SK-N-SH (cell line): ENCODE measurements around the gene WDR93. TPM values are rescaled to one million over a fixed set of nuclear protein-coding genes. Genes with fewer than 3 reads are reported as not detected.

Experiments used
- CTCF ChIA-PET: fragments of 300-600, 350-600 bp; formaldehyde crosslinking; extraction: SDS; loops from one replicate; lab custom pipeline; 2021; lab: Yijun Ruan, JAX
- POLR2A ChIA-PET: fragments of 350-600 bp; sonication (Branson Sonifier 250); formaldehyde crosslinking; extraction: SDS; loops from one replicate; lab custom pipeline; 2020; ENCODE audit warnings: antibody characterized with exemption, inconsistent platforms; lab: Yijun Ruan, JAX
- DNase-seq: peaks from one replicate; pipeline ENCODE4 v3.0.0; 2012
- H2AFZ ChIP-seq: fragments of 200-600 bp; sonication (generic); 2 replicates; pipeline ENCODE4 v1.8.1; 2016; ENCODE audit warnings: antibody characterized with exemption, mild to moderate bottlenecking, low read depth
- H3F3A ChIP-seq: fragments of 200-600 bp; sonication (generic); replicated peaks from 2 replicates; pipeline ENCODE3; 2016; ENCODE audit warnings: antibody characterized with exemption, mild to moderate bottlenecking; ENCODE audit not compliant: insufficient read depth
- H3K27ac ChIP-seq, 2 experiments: fragments of 200-500 bp in 1 of 2; fragments of 200-600 bp in 1 of 2; sonication (Bioruptor generic) in 1 of 2; sonication (generic), shearing (Covaris generic) in 1 of 2; 2 replicates each; pipeline versions ENCODE4 v1.5.1 to v1.6.1; 2014 to 2016; ENCODE audit warnings: low read depth in 2 of 2, inconsistent platforms in 1 of 2, low read length in 1 of 2, mild to moderate bottlenecking in 1 of 2, mixed read lengths in 1 of 2
- H3K27me3 ChIP-seq: fragments of 200-600 bp; sonication (generic), shearing (Covaris generic); 2 replicates; pipeline ENCODE4 v1.6.1; 2016; ENCODE audit warnings: mixed run types; ENCODE audit not compliant: insufficient read depth
- H3K36me3 ChIP-seq, 2 experiments: fragments of 200-500 bp in 1 of 2; fragments of 200-600 bp in 1 of 2; sonication (Bioruptor generic) in 1 of 2; sonication (generic) in 1 of 2; replicated peaks in 1 of 2; 2 replicates each; pipeline versions ENCODE3 to v1.5.1; 2014 to 2016; ENCODE audit warnings: low read length in 1 of 2, mild to moderate bottlenecking in 1 of 2; ENCODE audit not compliant: insufficient read depth in 2 of 2, control insufficient read depth in 1 of 2
- H3K4me1 ChIP-seq, 2 experiments: fragments of 200-500 bp in 1 of 2; fragments of 200-600 bp in 1 of 2; sonication (Bioruptor generic) in 1 of 2; sonication (generic), shearing (Covaris generic) in 1 of 2; 2 replicates each; pipeline versions ENCODE4 v1.5.1 to v1.6.1; 2014 to 2016; ENCODE audit warnings: low read depth in 1 of 2, low read length in 1 of 2, mixed run types in 1 of 2; ENCODE audit not compliant: insufficient read depth in 2 of 2, control insufficient read depth in 1 of 2
- H3K4me2 ChIP-seq: fragments of 200-600 bp; sonication (generic), shearing (Covaris generic); 2 replicates; pipeline ENCODE4 v1.6.1; 2017; ENCODE audit warnings: mixed run types
- H3K4me3 ChIP-seq, 2 experiments: fragments of 200-500 bp in 1 of 2; fragments of 200-600 bp in 1 of 2; sonication (Bioruptor generic) in 1 of 2; sonication (generic), shearing (Covaris generic) in 1 of 2; 2 replicates each; pipeline versions ENCODE4 v1.5.1 to v1.8.1; 2014 to 2016; ENCODE audit warnings: low read depth in 2 of 2, inconsistent platforms in 1 of 2, low read length in 1 of 2, mild to moderate bottlenecking in 1 of 2, mixed read lengths in 1 of 2, moderate library complexity in 1 of 2
- H3K79me2 ChIP-seq: fragments of 200-600 bp; sonication (generic); 2 replicates; pipeline ENCODE4 v1.8.1; 2017; ENCODE audit warnings: mild to moderate bottlenecking; ENCODE audit not compliant: insufficient read depth
- H3K9ac ChIP-seq: fragments of 200-600 bp; sonication (generic); 2 replicates; pipeline ENCODE4 v1.6.1; 2017; ENCODE audit warnings: mixed run types
- H3K9me2 ChIP-seq: fragments of 200-600 bp; sonication (generic); 2 replicates; pipeline ENCODE4 v1.6.1; 2017; ENCODE audit warnings: mixed run types
- H3K9me3 ChIP-seq: fragments of 200-600 bp; sonication (generic); 2 replicates; pipeline ENCODE4 v1.6.1; 2017; ENCODE audit warnings: mixed run types, mild to moderate bottlenecking, moderate library complexity
- H4K20me1 ChIP-seq: fragments of 200-600 bp; sonication (generic); 2 replicates; pipeline ENCODE4 v1.6.1; 2017; ENCODE audit warnings: mild to moderate bottlenecking, mixed run types; ENCODE audit not compliant: insufficient read depth
- ELF1 ChIP-seq: IDR thresholded peaks from 2 replicates; pipeline ENCODE4 v1.4.0; 2012
- FOSL2 ChIP-seq: IDR thresholded peaks from 2 replicates; pipeline ENCODE4 v1.4.0; 2012; ENCODE audit warnings: low read depth, mild to moderate bottlenecking, moderate library complexity, borderline replicate concordance
- FOXM1 ChIP-seq: IDR thresholded peaks from 2 replicates; pipeline ENCODE4 v1.4.0; 2012; ENCODE audit warnings: low read depth, mild to moderate bottlenecking
- GABPA ChIP-seq: IDR thresholded peaks from 2 replicates; pipeline ENCODE4 v1.4.0; 2012; ENCODE audit warnings: low read depth, mild to moderate bottlenecking
- GATA2 ChIP-seq: sonication (generic); formaldehyde crosslinking; IDR thresholded peaks from 2 replicates; pipeline ENCODE4 v1.5.0; 2020; ENCODE audit warnings: mild to moderate bottlenecking, missing genetic modification reagents
- IRF3 ChIP-seq: fragments of 150-350 bp; IDR thresholded peaks from 2 replicates; pipeline ENCODE4 v1.6.1; 2016; ENCODE audit warnings: mild to moderate bottlenecking, low read depth, low read length
- MAX ChIP-seq: IDR thresholded peaks from 2 replicates; pipeline ENCODE4 v1.4.0; 2012; ENCODE audit warnings: low read depth
- MEF2A ChIP-seq: IDR thresholded peaks from 2 replicates; pipeline ENCODE4 v1.4.0; 2012; ENCODE audit warnings: low read depth, borderline replicate concordance
- MXI1 ChIP-seq: IDR thresholded peaks from 2 replicates; pipeline ENCODE4 v1.6.1; 2012; ENCODE audit warnings: mild to moderate bottlenecking, low read depth, low read length, improper control_type of control experiment
- NRF1 ChIP-seq: IDR thresholded peaks from 2 replicates; pipeline ENCODE4 v1.6.1; 2012; ENCODE audit warnings: low read depth, mild to moderate bottlenecking, low read length
- POLR2AphosphoS5 ChIP-seq: IDR thresholded peaks from 2 replicates; pipeline ENCODE4 v1.6.1; 2012; ENCODE audit warnings: low read depth, low read length
- RCOR1 ChIP-seq: fragments of 150-350 bp; IDR thresholded peaks from 2 replicates; pipeline ENCODE4 v1.6.1; 2017; ENCODE audit warnings: antibody characterized with exemption, low read length
- REST ChIP-seq: IDR thresholded peaks from 2 replicates; pipeline ENCODE4 v1.6.1; 2012; ENCODE audit warnings: mild to moderate bottlenecking, low read depth, low read length, moderate library complexity
- RFX5 ChIP-seq: IDR thresholded peaks from 2 replicates; pipeline ENCODE4 v1.6.1; 2012; ENCODE audit warnings: mild to moderate bottlenecking, improper control_type of control experiment, low read length
- SIN3A ChIP-seq: IDR thresholded peaks from 2 replicates; pipeline ENCODE4 v1.6.1; 2012; ENCODE audit warnings: low read depth, mild to moderate bottlenecking, low read length, moderate library complexity, borderline replicate concordance
- TCF12 ChIP-seq: IDR thresholded peaks from 2 replicates; pipeline ENCODE4 v1.4.0; 2012
- TEAD4 ChIP-seq: IDR thresholded peaks from 2 replicates; pipeline ENCODE4 v1.4.0; 2012; ENCODE audit warnings: mild to moderate bottlenecking, borderline replicate concordance; ENCODE audit not compliant: insufficient read depth
- USF1 ChIP-seq: IDR thresholded peaks from 2 replicates; pipeline ENCODE4 v1.4.0; 2012; ENCODE audit warnings: low read depth, borderline replicate concordance
- WGBS: methylation state at CpG from one replicate; pipeline ENCODE4 v1.1.6; 2017; ENCODE audit warnings: low lambda C conversion rate; 5-methylcytosine and 5-hydroxymethylcytosine counted together
- polyA plus RNA-seq, 3 experiments: library from polyadenylated mRNA; depleted of rRNA; stranded (reverse); fragments of >200 nt; gene quantifications; 2 replicates each; pipeline ENCODE4 v1.2.3, GENCODE V29; 2012

The WDR93 gene
- polyA plus RNA-seq, 1 of the 3 experiments (the other 2 are of a cell fraction): 0.35 TPM

- TF ChIP-seq NRF1: no peak
- no peak for TF ChIP-seq SIN3A
- no peak for TF ChIP-seq IRF3
Measured at GRCh38 chr15:89783861-89784685, 93.5 kb downstream of the WDR93 start (continued).

- Histone ChIP-seq H3K4me3 (no peak overlapping the region), H3K4me2 (no peak overlapping the region), H3F3A (peaks cover 12% of the 10 kb centered on the region), H3K36me3 (peaks cover 0 to 14% of the 10 kb centered on the region in 2 experiments), H3K9me3 (peaks cover 12% of the 10 kb centered on the region; the same call in 1 of the 2 replicates), H3K9ac (no peak overlapping the region), H3K79me2 (no peaks in the 10 kb centered on the region), H3K9me2 (no peaks in the 10 kb centered on the region), H3K27ac (no peak overlapping the region), H4K20me1 (no peaks in the 10 kb centered on the region), H3K4me1 (no peaks in the 10 kb centered on the region; a peak in 1 of 4 replicates), H3K27me3 (no peaks in the 10 kb centered on the region), H2AFZ (no peak overlapping the region)
- ChIA-PET POLR2A (no interaction called here), CTCF (interaction anchor here (1.1 to 1.9 kb wide), 4 partner anchors 11 to 43 kb away, joined by 3 to 7 read pairs (median 4); no protein-coding TSS in a partner anchor)
- 82% methylated on average over 3 of the region's 7 CpGs for WGBS
- no peak for TF ChIP-seq POLR2AphosphoS5
- TF ChIP-seq GATA2: no peak
- TF ChIP-seq SIN3A: no peak
- TF ChIP-seq MAX: no peak
- no peak for TF ChIP-seq TEAD4
- no peak for TF ChIP-seq REST
- no peak for TF ChIP-seq TCF12
- no peak for TF ChIP-seq MEF2A
- no peak for TF ChIP-seq MXI1
- no peak for TF ChIP-seq FOSL2
- TF ChIP-seq RCOR1: no peak
- no peak for TF ChIP-seq USF1
- no peak for TF ChIP-seq GABPA
- TF ChIP-seq ELF1: no peak
- no peak for TF ChIP-seq RFX5
- no peak for TF ChIP-seq FOXM1
- DNase-seq: no peak
Measured at GRCh38 chr15:89784686-89784960, 94.0 kb downstream of the WDR93 start.
